NCI-H146 (cell line): ENCODE data around the gene CCM2L.
"Not testable (repeated sequence)": the region's sequence is repeated elsewhere in the genome, so short reads cannot be mapped to it uniquely, and the experiment has no call there.

ENCODE experiments used
- DNase-seq: peaks from one replicate; lab custom pipeline; 2025; lab: John Stamatoyannopoulos, UW

Gene CCM2L

DNA sequence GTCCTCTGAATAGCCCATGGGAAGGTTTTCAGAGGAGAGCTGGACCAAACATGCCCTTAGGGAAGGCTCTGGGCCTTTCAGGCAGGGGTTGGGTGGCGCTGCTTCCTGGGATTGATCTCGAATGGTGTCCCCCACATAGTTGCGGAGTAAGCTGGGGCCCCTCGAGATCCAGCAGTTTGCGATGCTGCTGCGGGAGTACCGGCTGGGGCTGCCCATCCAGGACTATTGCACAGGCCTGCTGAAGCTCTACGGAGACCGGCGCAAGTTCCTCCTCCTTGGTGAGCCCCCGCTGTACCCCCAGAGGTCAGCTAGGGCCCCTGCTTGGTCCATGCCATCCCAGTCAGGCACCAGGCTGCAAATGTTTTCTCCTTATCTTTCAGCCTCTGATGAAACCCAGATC is 19.3 kb downstream of the CCM2L start:
- no peak for DNase-seq

DNA sequence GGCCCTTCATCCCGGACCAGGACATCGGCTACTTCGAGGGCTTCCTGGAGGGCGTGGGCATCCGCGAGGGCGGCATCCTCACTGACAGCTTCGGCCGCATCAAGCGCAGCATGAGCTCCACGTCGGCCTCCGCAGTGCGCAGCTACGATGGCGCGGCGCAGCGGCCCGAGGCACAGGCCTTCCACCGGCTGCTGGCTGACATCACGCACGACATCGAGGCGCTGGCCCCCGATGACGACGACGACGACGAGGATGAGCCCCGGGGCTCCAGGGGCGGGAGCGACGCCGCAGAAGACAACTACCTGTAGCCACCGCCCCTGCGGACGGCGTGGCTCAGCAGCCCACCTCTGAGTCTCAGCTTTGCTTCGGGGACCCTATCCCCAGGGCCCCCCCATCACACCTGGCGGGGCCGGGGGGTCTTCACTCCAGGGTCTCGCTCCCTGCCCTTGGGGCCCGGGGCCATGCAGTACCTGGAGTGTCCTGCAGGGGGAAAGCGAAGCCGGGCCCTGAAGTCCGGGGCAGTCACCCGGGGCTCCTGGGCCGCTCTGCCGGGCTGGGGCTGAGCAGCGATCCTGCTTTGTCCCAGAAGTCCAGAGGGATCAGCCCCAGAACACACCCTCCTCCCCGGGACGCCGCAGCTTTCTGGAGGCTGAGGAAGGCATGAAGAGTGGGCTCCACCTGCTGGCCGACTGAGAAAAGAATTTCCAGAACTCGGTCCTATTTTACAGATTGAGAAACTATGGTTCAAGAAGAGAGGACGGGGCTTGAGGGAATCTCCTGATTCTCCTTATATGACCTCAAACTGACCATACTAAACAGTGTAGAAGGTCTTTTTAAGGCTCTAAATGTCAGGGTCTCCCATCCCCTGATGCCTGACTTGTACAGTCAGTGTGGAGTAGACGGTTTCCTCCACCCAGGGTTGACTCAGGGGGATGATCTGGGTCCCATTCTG is 21.0 kb downstream of the CCM2L start:
- DNase-seq = peak; percentile 88

DNA sequence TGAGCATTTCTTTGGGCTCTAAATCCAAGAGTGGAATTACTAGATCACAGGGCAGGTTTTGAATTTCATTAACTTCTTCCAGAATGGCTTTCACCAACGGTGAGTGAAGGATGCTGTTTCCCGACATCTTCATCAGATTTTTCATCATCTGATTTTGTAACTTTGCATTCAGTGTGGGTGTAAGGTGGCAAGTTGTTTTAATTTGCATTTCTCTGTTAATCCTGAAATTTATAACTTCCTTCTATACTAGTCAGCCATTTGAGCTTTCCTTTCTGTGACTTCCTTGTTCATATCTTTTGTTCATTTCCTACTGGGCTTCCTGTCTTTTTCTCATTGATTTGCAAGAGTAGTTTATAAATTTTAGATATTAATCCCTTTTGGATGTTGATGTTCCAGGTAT is 23.1 kb downstream of the CCM2L start:
- no peak for DNase-seq

DNA sequence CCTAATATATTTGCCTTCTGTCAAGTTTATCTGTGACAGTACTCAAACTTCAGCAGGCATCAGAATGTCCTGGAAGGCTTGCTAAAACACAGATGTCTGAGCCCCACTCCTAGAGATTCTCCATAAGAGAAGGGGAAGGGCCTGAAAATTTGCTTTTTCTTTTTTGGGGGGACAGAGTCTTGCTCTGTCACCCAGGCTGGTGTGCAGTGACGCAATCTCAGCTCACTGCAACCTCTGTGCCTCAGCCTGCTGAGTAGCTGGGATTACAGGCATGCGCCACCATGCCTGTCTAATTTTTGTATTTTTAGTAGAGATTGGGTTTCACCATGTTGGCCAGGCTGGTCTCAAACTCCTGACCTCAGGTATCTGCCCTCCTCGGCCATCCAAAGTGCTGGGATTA is 23.5 kb downstream of the CCM2L start:
- DNase-seq = not testable (repeated sequence)

DNA sequence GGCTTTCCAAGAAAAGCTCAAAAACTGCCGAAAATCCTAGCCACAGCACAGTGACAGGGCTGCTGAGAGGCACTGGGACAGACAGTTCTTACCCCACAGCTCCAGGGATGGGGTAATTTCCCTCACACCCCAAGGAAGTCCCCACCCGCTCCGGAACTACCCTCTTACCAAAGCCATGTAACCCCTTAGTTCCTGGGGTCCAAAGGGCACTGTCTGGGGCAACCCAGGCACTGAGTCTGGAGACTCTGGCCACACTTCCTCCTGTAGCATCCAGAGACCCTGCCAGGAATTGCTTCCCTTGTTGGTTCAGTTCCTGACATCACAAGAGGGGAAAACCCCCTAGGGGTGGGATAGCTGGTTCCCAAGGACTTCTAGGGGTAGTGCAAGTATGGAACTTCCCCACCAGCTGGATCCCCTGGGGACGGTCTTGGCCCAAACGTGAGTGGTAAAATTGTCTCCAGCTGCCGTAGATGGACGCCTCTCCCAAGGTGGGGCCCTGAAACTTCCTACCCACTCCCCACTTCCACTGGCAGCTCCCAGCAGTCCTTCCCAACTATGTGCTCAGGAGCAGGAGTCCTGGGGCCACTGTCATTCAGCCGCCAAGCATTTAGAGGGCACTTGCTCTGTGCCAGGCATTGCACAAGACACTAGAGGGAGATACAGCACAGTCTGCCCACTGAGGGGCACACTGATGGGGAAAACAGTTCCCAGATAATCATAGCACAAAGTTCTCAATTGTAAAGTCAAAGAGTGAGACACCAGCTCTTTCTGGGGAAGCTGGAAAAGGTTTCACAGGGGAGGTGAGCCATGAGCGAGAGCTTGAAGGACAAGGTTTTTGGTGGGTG is 24.6 kb downstream of the CCM2L start:
- no peak for DNase-seq

DNA sequence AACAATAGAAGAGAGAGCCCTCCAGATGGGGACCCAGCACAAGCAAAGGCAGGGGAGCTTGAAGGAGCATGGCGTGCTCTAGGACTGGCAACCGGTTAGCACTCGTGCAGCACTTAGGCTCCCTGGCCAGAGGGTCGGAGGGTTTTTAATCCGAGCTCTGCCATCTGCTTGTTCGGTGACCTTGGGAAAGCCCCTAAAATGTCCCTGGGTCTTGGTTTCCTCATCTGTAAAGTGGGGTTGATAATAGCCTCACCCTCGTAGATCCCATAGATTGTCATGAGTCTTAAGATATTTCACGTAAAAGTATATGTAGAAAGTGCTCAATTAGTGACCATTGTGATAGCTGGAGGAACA is 25.2 kb downstream of the CCM2L start:
- DNase-seq = no peak

DNA sequence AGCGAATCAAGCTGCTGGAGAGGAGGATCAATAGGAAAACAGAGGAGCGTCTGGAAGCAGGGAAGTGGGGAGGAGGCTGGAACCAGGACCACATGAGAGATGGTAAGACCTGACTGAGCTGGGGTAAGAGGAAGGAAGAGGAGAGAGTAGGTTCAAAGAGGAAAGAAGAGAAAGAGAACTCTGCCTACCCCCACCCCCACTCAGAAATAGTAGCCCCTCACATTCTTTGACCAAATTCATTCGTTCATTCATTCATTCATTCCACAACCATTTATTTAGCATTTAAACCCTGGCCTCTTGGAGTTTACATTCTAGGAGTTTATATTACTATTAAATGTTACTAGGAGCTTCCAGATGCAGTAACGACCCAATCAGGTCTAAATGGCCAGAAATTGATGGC is 26.0 kb downstream of the CCM2L start:
- DNase-seq = no peak

DNA sequence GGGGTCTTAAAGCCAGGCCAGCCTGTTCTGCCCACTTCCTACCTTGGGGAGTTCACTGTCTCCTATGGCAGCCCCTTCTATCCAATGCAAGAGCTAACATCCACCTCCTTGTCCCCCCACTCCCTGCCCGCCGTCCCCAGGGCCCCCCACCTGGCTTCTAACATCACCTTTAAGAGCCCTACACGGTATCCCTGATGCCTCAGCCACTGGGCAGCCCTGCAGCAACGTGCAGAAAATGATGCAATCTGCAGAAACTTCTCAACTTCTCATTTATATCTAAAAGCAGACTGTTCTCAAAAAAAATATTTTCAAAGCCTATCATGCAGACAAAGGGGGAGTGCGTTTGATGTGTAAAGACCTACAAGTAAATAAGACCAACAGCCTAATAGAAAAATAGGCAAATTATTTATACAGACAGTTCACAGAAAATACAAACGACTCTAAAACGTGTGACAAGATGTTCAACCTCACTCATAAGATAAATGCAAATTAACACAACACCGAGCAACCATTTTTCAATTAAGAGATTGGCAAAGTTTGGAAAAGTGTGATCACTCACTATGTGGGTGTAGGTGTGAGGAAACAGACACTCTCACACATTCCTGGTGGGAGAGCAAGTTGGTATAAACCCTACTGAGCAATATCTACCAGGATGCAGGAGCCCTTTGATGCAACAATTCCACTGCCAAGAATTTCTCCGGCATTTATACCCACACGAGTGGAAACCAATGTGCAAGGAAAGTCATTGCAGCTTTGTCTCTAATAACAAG is 26.7 kb downstream of the CCM2L start:
- no peak for DNase-seq

DNA sequence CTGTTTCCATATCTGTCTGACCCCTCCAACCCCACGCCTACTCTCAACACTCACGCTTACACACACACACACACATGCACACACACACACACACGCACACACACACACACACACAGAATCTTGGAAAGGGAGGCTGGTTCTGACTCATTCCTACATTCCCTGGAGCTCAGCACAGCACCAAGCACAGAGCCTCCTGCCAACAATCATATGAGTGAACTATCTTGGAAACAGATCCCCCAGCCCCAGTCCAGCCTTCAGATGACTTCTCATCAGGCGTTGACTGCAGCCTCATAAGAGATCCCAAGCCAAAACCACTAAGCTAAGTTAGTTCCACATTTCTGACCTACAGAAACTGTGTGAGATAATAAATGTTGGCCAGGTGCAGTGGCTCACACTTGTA is 27.7 kb downstream of the CCM2L start:
- no peak for DNase-seq

DNA sequence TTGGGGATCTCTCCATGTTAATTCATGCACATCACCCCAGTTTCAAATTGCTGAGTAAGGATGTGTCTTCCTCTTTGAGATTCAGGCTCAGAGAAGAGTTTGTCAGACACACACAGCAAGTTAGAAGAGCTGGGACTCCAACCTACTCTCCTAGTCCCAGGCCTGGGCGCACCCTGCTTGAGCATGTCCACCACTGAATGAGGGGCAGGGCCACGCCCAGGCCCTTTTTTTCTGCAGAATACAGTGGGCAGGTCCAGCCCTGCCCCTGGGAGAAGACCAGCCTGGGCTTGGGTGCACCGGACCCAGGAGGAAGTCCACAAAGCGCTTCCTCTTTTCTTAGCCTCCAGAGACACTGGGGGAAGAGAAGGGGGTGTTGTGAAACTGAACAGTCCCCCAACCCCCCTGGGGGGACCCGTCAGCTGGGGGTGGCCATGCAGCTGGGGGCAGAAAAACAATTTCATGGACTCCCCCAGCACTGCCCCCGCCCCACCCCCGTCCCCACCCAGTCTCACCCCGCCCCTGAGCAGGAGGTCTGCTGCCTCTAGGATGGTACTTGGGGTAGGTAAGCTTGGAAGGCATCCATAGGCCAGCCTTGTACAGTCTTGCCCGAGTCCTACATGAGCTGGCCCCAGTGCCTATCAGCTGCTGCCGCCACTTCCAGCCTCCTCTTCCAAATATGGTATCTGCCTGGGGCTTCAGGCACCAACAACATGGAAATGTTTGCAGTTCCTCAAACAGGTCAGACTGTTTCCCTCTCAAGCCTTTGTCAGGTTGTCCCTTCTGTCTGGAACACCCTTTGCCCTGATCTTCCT is 30.1 kb downstream of the CCM2L start:
- peak; percentile 34 for DNase-seq

DNA sequence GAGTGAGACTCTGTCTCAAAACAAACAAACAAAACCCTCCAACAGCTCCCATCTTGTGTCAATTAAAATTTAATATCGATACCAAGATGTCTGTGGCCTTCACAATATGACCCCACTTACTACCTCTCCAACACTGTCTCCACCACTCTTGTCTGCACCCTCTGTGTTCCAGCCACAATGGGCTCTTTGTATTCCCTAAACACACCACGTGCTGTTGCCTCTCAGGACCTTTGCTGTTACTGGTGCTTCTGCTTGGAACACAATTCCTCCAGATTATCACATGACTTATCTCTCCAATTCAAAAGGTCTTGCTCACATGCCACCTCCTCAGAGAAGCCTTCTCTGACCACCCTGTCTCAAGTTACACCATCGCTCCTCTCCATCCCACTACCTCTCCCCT is 35.8 kb downstream of the CCM2L start:
- DNase-seq = no peak

DNA sequence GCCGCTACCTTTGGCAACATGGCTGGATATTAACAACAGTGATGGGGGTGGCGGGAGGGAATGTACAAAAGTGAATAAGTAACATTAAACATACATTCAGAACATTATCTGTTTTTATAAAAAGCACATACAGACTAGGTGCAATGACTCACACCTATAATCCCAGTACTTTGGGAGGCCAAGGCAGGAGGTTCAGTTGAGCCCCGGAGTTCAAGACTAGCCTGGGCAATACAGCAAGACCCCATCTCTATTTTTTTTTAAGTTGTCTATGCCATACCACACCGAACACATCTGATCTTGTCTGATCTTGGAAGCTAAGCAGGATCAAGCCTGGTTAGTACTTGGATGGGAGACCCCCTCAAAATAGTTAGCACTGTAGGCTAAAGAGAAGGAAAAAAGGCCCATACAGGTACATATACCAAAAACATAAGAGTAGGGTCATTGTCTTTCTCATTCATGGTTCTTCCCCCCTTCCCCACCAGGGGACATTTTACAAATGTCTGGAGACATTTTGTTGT is 40.1 kb downstream of the CCM2L start:
- DNase-seq = no peak

DNA sequence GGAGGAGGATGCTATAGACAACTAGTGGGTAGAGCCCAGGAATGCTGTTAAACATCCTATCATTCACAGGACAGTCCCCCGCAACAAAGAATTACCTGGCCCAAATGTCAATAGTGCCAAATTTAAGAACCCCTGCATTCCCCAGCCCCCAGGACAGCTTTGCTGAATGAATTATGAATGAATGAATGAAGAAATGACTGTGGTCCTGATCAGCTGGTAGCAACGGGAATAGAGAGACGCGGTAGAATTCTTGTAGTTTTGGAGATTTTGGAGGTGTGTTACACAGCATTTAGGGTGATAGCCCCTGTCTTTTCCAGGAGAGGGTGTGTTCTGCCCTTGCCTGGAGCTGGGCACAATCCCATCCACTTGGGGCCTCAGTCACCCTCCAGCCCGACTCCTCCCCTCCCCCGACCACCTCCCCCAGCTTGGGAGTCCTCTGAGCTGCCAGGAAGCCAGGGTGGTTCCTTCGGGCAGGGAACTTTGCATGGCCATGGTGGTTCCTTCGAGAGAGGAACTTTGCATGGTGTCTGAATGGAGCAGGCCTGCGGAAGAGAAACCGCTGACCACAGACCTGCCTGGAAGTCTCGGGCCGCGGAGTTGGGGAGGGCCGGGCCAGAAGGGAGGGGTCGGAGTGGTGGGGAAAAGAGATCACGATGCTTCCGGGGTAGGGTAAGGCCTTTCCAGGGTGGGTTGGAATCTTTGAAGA is 40.8 kb downstream of the CCM2L start:
- DNase-seq = no peak

DNA sequence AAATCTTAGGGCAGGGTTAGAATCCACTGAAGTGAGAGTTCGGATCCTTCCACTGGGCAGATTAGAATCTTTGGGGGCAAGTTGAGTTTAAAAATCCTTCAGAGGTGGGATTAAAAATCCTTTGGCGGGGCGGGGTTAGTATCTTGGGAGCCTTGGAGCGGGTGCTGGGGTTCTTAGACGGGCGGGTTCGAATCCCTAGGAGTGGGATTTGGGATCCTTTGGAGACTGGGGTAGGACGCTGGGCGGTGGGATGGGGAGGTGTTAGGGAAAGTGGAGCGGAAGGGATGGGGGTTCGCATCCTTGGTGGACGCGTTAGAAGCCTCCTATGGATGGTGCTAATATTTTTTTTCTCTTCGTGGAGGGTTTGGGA is 41.5 kb downstream of the CCM2L start:
- no peak for DNase-seq

DNA sequence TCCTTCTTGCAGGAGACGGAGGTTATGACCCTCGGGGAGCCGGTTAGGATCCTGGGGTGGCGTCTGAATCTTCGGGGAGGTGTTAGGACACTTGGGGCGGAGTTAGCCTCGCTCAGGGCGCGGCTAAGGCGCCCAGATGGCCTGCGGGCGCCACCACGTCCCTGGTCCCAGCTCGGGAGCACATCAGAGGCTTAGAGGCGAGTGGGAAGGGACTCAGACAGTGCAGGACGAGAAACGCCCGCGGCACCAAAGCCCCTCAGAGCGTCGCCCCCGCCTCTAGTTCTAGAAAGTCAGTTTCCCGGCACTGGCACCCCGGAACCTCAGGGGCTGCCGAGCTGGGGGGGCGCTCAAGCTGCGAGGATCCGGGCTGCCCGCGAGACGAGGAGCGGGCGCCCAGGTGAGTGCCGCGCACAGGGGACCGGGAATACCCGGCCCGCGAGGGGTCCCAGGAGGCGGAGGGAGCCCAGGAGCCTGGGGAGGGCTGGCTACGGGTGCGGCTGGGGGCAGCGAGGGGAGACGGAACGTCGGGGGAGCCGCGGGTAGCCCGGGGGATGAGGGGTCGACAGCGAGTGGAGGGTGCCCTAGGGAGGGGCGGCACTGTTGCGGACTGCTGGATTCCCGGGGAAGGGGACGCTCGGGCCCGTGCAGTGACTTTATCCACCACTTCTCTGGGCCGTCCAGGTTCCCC is 42.0 kb downstream of the CCM2L start, which contains the start of gene HCK:
Gene HCK, plus strand, starts transcription at position 153 of the 688 bp plus-strand sequence.
- peak; percentile 36 for DNase-seq

DNA sequence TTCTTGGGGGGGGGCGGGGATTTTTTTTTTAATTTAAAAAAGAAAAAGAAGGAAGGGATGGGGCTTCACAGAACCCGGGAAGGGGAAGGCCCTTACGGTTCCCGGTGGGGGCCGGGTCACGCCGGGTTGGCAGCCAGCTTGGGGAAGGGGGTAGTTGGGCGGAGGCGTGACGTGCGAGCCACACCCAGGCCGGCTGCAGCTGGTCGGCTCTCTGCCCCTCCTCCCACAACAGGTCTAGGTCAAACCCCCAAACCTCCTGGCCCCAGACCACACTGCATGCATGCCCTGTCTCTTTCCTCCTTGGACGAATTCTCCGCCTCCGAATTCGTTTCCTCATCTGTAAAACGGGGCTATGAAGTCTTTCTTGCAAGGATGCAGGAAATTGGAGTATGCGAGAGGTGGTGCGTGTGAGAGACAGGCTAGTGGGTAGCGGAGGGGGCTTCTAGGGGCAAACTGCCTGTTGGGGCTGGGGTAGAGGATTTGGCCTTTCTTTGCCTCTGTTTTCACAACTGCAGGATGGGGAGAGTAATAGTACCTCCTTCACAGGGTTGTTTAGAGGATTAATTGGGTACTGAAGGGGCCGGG is 42.6 kb downstream of the CCM2L start:
- peak; percentile 46 for DNase-seq

DNA sequence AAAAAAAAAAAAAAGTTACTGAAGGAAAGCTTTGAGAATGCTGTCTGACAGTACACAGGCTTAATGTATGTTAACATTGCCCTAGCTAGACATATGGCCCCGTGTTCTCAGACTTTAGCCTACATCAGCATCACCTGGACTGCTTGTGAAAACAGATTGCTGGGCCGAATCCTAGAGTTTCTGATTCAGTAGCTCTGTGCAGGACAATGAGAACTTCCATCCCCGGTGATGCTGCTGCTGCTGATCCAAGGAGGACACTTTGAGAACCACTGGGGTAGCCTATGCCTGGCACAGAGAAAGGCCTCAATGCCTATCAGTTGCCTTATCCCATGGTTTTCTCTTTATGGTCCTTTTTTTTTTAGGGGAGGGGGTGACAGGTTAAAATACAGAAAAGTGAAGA is 43.4 kb downstream of the CCM2L start:
- DNase-seq = no peak

DNA sequence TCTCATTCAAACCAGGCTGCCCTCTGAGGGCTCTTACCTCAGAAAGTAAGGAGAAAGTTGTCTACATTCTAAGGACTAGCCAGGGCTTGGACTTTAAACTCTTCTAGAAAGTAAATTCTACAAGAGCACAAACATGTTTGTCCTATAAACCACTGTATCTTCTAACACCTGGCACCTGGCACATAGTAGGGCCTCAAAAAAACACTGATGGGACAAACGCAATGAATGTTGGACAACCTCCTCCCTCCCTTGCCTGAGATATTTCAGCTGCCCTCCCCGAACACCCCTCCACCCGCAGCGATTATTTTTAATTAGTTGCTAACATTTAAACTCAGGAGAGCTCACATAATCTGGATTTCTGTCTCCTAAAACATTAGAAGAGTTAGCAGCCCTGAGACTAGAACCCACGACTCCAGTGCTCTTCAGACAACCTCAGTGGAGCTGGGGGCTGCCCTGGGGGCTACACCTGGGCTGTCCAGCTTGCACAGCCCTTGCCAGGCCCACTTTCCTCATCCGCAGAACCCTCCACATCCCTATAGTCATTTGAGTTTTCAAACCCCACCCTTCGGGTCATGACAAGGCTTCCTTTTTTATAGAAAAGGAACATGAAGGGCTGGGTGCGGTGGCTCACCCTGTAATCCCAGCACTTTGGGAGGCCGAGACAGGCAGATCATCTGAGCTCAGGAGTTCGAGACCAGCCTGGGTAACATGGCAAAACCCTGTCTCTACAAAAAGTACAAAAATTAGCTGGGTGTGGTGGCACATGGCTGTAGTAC is 46.7 kb downstream of the CCM2L start:
- DNase-seq = no peak

DNA sequence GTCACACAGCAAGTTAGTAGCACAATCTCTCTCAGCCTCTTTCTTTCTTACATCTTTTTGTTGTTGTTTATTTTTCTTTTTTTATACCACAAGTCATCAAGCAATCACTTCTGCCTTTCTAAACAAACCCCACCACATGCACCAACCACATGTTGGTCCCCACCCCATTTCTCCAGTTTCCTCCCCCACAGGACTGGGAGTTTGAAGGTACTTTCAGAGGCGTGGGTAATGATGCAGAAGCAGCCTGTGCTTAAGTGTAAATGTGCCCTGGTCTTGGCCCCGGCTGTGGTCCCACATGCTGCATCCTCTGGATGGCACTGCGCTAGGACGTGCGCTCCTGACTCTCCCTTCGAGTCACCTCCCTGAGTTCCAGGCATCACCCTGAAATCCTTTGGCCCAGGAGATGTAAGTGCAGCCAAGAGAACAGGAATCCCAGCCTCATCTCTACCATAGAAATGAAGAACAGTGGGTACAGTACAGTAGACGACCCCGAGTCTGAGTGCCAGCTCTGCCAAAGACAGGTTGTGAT is 47.5 kb downstream of the CCM2L start:
- no peak for DNase-seq
